Smooth muscle cell (in vitro differentiated cells): Measurements from ENCODE around the gene IFNL4. TPM values are rescaled to one million over a fixed set of nuclear protein-coding genes. Genes with fewer than 3 reads are reported as not detected.
"Not testable (repeated sequence)": the region's sequence is repeated elsewhere in the genome, so short reads cannot be mapped to it uniquely, and the experiment has no call there.

Experiments
- DNase-seq: peaks from one replicate; lab custom pipeline; 2025; ENCODE audit not compliant: unreplicated experiment; lab: John Stamatoyannopoulos, UW
- H2AFZ ChIP-seq: fragments of 200-600 bp; sonication (generic); 2 replicates; pipeline ENCODE4 v1.6.0; 2016; ENCODE audit warnings: antibody characterized with exemption, low read depth, mild to moderate bottlenecking
- H3F3A ChIP-seq: fragments of 200-600 bp; sonication (generic); 2 replicates; pipeline ENCODE4 v1.6.0; 2017; ENCODE audit warnings: antibody characterized with exemption, low read depth
- H3K27ac ChIP-seq: fragments of 200-600 bp; sonication (generic); 2 replicates; pipeline ENCODE4 v1.5.1; 2016; ENCODE audit warnings: low read depth, mild to moderate bottlenecking
- H3K27me3 ChIP-seq: fragments of 200-600 bp; sonication (generic); 2 replicates; pipeline ENCODE4 v1.6.1; 2016; ENCODE audit warnings: low read depth, mild to moderate bottlenecking
- H3K36me3 ChIP-seq: fragments of 200-600 bp; sonication (generic); 2 replicates; pipeline ENCODE4 v1.5.1; 2016; ENCODE audit warnings: low read depth
- H3K4me1 ChIP-seq: fragments of 200-600 bp; sonication (generic); 2 replicates; pipeline ENCODE4 v1.5.1; 2016; ENCODE audit warnings: low read depth
- H3K4me2 ChIP-seq: fragments of 200-600 bp; sonication (generic); 2 replicates; pipeline ENCODE4 v1.6.0; 2016; ENCODE audit warnings: mild to moderate bottlenecking
- H3K4me3 ChIP-seq: fragments of 200-600 bp; sonication (generic); 2 replicates; pipeline ENCODE4 v1.5.1; 2016; ENCODE audit warnings: mild to moderate bottlenecking
- H3K79me2 ChIP-seq: fragments of 200-600 bp; sonication (generic); 2 replicates; pipeline ENCODE4 v1.6.0; 2016; ENCODE audit warnings: low read depth, mild to moderate bottlenecking
- H3K9ac ChIP-seq: fragments of 200-600 bp; sonication (generic); 2 replicates; pipeline ENCODE4 v1.6.0; 2016; ENCODE audit warnings: low read depth
- H3K9me3 ChIP-seq: fragments of 200-600 bp; sonication (generic); replicated peaks from 2 replicates; pipeline ENCODE4 v1.5.1; 2016; ENCODE audit warnings: low read depth
- H4K20me1 ChIP-seq: fragments of 200-600 bp; sonication (generic); 2 replicates; pipeline ENCODE4 v1.6.0; 2016; ENCODE audit warnings: low read depth
- WGBS: methylation state at CpG from one replicate; pipeline ENCODE4 v1.1.7; 2016; ENCODE audit warnings: low lambda C conversion rate; 5-methylcytosine and 5-hydroxymethylcytosine counted together
- polyA plus RNA-seq: library from polyadenylated mRNA; unstranded; fragments of >200 nt; fragmentation: Nextera tagmentation; extraction: Ambion mirVana; gene quantifications from 2 replicates; pipeline ENCODE4 v1.2.1, GENCODE V29; 2016
- total RNA-seq: library from RNA; depleted of rRNA; stranded (reverse); fragments of >200 nt; gene quantifications from 2 replicates; pipeline ENCODE4 v1.2.3, GENCODE V29; 2014
- TF ChIP-seq, protein P1 (sequence below): fragments of 200-600 bp; sonication (generic); IDR thresholded peaks from 2 replicates; pipeline ENCODE4 v1.5.1; 2017; ENCODE audit warnings: borderline replicate concordance, mild to moderate bottlenecking, antibody characterized with exemption; ENCODE audit not compliant: insufficient read depth, poor library complexity, severe bottlenecking

Gene IFNL4
- total and polyA plus RNA-seq, 2 experiments from 2014 or later: 0.15 TPM; not detected in 1

DNA sequence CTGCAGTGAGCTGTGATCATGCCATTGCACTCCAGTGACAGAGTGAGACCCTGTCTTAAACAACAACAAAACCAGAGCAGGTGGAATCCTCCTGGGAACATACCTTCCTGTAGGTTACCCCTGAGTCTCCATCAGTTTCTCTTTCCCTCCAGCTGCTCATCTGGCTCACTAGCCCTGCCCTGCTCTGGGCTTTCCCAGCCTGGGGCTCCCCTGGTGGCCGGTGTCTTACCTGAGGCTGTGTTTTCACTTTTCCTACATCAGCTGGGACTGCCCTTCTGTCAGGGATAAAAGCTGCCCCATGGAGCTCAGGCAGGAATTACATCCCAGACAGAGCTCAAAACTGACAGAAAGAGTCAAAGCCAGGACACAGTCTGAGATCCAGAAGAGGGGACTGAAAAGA, 19.4 kb upstream of the IFNL4 start, which contains the start of gene IFNL2:
TSS of gene IFNL2 (plus strand) at position 312 of the 400 bp plus-strand sequence. CDS start 173 bp downstream, outside the sequence.
- DNase-seq, H3K27ac ChIP-seq, H3K4me1 ChIP-seq, H2AFZ ChIP-seq, H3K4me3 ChIP-seq, H3K79me2 ChIP-seq, H4K20me1 ChIP-seq, H3K4me2 ChIP-seq, H3F3A ChIP-seq, H3K9ac ChIP-seq, H3K9me3 ChIP-seq, H3K36me3 ChIP-seq: not testable (repeated sequence)
- H3K27me3 ChIP-seq: peaks cover 61% of the 10 kb centered on the region
- no CpG with 5 or more reads among the region's 1 CpG for WGBS

DNA sequence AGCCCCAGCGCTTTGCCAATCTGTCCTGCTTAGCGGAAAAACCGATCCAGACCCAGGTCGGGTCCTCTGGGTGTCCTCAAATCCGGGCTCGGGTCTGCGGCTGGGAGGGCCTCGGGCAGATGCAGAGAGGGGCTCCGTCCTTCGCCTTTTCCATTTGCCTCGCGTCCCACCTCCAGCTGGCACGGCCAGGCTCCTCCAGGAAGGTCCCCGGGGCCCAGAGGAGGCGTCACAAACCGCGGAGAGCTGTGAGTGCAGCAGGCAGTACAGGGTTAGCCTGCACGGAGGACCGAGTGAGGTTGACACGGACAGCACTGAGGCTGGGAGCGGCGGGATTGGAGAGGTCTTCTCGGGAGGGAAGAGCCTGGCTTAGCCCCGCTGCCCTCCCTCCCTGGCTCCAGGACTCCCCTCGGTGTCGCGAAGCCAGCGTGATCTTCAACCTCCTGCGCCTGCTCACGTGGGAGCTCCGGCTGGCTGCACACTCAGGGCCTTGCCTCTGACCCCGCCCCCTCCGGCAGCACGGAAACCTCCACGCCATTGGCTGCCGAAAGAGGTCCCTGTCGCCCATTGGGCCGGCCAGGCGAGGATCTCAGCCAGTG, 16.8 kb upstream of the IFNL4 start:
- Histone ChIP-seq H3K27me3 (peaks cover 57% of the 10 kb centered on the region), H2AFZ (peak overlapping the region; percentile 31), H3K4me3 (peak overlapping the region; percentile 4), H3K9me3 (no peaks in the 10 kb centered on the region), H3K36me3 (no peaks in the 10 kb centered on the region), H3F3A (no peaks in the 10 kb centered on the region), H3K4me1 (no peaks in the 10 kb centered on the region), H4K20me1 (no peaks in the 10 kb centered on the region), H3K79me2 (no peaks in the 10 kb centered on the region), H3K4me2 (peak overlapping the region; percentile 65), H3K9ac (no peak overlapping the region), H3K27ac (no peak overlapping the region)
- DNase-seq: no peak
- TF ChIP-seq, protein P1, sequence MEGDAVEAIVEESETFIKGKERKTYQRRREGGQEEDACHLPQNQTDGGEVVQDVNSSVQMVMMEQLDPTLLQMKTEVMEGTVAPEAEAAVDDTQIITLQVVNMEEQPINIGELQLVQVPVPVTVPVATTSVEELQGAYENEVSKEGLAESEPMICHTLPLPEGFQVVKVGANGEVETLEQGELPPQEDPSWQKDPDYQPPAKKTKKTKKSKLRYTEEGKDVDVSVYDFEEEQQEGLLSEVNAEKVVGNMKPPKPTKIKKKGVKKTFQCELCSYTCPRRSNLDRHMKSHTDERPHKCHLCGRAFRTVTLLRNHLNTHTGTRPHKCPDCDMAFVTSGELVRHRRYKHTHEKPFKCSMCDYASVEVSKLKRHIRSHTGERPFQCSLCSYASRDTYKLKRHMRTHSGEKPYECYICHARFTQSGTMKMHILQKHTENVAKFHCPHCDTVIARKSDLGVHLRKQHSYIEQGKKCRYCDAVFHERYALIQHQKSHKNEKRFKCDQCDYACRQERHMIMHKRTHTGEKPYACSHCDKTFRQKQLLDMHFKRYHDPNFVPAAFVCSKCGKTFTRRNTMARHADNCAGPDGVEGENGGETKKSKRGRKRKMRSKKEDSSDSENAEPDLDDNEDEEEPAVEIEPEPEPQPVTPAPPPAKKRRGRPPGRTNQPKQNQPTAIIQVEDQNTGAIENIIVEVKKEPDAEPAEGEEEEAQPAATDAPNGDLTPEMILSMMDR: no peak
- WGBS: 56% methylated on average over 39 of the region's 39 CpGs

DNA sequence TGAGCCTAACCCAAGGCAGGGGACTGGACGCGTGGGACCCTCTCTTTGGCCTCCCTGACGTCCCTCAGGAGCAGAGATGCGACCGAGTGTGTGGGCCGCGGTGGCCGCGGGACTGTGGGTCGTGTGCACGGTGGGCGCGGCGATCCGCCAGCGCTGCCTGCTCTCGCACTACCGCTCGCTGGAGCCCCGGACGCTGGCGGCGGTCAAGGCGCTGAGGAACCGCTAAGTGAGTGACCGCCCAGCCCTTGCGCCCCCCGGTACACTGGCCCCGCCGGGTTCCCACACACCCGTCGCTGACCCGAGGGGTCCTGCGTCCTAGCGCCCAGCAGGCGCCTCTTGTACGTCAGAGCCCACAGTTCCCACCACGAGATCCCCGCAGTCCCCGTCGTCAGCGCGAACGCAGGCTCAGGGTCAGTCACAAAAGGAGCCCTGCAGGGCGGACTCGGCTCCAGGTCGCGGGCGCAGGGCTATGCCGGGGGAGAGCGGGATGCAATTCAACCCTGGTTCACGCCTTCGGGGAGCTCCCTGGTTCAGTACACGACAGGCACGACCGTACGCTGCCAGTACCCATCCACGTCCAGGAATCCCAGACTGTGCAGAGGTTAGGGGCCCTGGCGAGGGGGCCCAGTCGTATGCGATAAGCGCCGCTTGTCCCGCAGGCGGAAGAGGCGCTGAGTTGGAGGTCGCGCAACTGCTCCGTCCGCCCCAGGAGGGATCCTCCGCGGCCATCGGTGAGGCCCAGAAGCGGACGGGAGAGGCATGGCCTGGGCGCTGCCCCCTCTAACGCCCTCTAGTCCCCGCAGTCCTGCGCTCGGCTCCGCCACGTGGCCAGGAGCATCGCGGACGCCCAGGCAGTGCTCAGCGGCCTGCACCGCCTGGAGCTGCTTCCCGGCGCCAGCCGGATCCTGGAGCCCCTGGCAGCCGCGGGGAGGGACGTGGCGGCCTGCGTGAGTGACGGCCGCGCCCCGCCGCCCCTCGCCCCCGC, 15.9 kb upstream of the IFNL4 start:
- no peak overlapping the region for H3K27ac ChIP-seq
- no peaks in the 10 kb centered on the region for H3K9me3 ChIP-seq
- peak overlapping the region; percentile 4 for H3K4me3 ChIP-seq
- no peaks in the 10 kb centered on the region for H3K36me3 ChIP-seq
- no peaks in the 10 kb centered on the region for H4K20me1 ChIP-seq
- H3K4me2 ChIP-seq: peak overlapping the region; percentile 65
- TF ChIP-seq, protein P1: no peak
- no peaks in the 10 kb centered on the region for H3F3A ChIP-seq
- H3K9ac ChIP-seq: no peak overlapping the region
- no peak for DNase-seq
- 7% methylated on average over 98 of the region's 102 CpGs for WGBS
- peaks cover 51% of the 10 kb centered on the region for H3K27me3 ChIP-seq
- peak overlapping the region; percentile 31 for H2AFZ ChIP-seq
- no peaks in the 10 kb centered on the region for H3K79me2 ChIP-seq
- H3K4me1 ChIP-seq: no peaks in the 10 kb centered on the region

DNA sequence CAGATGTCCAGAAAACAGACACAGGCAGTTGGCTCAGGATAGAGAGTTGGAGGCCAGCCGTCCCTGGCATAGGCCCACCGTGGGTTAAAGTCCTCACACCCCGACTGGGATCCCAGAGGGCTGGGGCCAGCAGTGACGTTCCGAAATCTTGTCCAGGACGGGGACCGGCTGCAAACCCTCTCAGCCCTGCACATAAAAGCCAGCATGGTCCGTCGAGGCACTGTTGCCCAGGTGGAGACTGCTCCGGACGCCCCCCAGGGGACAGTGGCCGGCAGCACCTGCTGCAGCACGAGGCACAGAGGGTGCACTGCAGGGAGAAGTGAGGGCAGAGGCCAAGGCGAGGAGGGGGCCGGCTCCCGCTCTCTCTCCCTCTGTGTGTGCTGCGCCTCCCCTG, 15.3 kb upstream of the IFNL4 start:
- Histone ChIP-seq H3F3A (no peaks in the 10 kb centered on the region), H2AFZ (no peak overlapping the region), H3K79me2 (no peaks in the 10 kb centered on the region), H3K9me3 (no peaks in the 10 kb centered on the region), H3K4me3 (no peak overlapping the region), H3K4me1 (no peaks in the 10 kb centered on the region), H3K27me3 (peaks cover 51% of the 10 kb centered on the region), H3K4me2 (no peak overlapping the region), H3K36me3 (no peaks in the 10 kb centered on the region), H3K9ac (no peak overlapping the region), H3K27ac (no peak overlapping the region), H4K20me1 (no peaks in the 10 kb centered on the region)
- WGBS: 30% methylated on average over 17 of the region's 17 CpGs
- TF ChIP-seq, protein P1: no peak
- no peak for DNase-seq
